AG09309 (cell line): ENCODE results near the gene ENPP3.

Source experiments
- DNase-seq: peaks from one replicate; pipeline ENCODE4 v3.0.0-alpha.2; 2010; ENCODE audit warnings: low read depth
- H3K4me3 ChIP-seq: 2 replicates; pipeline ENCODE4 v1.5.1; 2011; ENCODE audit warnings: mild to moderate bottlenecking, low read depth, low read length, moderate library complexity; ENCODE audit not compliant: control insufficient read depth
- TF ChIP-seq, protein P1 (sequence below): IDR thresholded peaks from 2 replicates; pipeline ENCODE4 v1.5.1; 2011; ENCODE audit warnings: mild to moderate bottlenecking, low read depth, low read length, inconsistent platforms; ENCODE audit not compliant: insufficient read depth, control insufficient read depth; ENCODE audit errors: missing control alignments

Gene ENPP3

DNA sequence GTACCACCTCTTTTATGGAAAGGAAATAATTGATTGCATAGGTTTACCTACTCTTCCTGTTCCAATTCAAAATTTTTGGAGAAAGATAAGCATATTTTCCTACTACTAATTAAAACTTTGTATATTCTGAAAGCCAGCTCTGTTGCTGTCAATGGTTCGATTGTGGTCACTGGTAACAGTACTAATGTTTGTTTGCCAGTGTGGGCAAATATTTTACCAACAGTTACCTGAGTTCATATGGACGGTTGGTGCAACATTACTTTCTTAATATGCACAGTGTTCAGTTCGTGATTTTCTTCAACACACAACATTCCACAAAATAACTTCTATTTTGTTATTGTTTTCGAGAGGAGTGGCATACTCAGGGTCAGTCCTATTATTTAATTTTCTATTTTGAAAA is 90.8 kb downstream of the ENPP3 start:
- no peak overlapping the region for H3K4me3 ChIP-seq
- TF ChIP-seq, protein P1, sequence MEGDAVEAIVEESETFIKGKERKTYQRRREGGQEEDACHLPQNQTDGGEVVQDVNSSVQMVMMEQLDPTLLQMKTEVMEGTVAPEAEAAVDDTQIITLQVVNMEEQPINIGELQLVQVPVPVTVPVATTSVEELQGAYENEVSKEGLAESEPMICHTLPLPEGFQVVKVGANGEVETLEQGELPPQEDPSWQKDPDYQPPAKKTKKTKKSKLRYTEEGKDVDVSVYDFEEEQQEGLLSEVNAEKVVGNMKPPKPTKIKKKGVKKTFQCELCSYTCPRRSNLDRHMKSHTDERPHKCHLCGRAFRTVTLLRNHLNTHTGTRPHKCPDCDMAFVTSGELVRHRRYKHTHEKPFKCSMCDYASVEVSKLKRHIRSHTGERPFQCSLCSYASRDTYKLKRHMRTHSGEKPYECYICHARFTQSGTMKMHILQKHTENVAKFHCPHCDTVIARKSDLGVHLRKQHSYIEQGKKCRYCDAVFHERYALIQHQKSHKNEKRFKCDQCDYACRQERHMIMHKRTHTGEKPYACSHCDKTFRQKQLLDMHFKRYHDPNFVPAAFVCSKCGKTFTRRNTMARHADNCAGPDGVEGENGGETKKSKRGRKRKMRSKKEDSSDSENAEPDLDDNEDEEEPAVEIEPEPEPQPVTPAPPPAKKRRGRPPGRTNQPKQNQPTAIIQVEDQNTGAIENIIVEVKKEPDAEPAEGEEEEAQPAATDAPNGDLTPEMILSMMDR, result no peak
- no peak for DNase-seq

DNA sequence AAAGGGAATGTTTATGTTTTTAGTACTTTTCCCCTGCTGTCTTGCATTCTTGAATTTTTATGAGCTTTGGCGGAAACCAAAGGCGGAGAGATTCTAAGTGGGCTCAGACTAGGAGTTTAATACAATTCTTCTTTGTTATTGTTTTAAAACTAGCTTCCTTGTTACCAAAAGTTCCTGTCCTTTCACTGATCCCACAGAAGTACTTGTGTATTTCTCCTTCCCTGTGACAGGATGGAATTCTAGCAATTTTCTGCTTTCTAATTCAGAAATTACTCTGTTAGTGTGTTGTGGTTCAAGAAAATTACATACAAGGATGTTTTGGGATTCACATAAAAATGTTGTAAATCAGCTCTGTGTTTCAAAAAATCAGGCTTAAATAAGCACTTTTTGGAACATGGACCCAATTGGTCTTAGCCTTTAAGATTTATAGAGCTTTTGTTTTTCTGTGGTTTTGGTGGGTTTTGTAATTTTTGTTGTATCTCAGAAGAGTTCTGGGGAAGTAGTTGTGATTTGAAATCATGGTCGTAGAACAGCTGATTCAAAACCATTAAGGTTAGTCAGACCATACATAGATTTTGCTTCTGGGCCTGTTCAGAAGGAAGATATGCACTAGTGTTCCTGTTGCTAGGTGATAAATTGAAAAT is 91.3 kb downstream of the ENPP3 start:
- peak; percentile 55 for DNase-seq
- H3K4me3 ChIP-seq, result no peak overlapping the region
- TF ChIP-seq, protein P1, result no peak

DNA sequence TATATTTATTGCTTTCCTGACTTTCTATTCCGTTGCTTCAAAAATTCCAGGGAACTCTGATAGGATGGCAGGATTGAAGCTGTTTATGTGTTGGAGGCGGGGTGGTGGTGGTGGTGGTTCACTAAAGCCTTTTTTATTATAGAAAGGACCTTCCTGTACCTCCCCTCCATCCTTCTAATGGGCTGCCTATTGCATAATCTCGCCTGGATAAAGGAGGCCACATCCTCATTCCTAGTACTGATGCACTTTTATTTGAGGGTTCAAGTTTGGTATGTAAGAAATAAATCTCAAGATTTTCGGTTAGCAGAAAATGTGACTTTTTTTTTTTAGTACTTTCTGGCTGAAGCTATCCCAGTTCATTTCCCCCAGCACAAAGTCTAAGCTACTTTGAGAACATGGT is 92.4 kb downstream of the ENPP3 start:
- no peak overlapping the region for H3K4me3 ChIP-seq
- DNase-seq, result peak; percentile 67
- TF ChIP-seq, protein P1, result no peak

GRCh38 chr6:131730264-131730663 is 93.2 kb downstream of the ENPP3 start:
- TF ChIP-seq, protein P1, result no peak
- H3K4me3 ChIP-seq, result no peak overlapping the region
- DNase-seq, result no peak

DNA sequence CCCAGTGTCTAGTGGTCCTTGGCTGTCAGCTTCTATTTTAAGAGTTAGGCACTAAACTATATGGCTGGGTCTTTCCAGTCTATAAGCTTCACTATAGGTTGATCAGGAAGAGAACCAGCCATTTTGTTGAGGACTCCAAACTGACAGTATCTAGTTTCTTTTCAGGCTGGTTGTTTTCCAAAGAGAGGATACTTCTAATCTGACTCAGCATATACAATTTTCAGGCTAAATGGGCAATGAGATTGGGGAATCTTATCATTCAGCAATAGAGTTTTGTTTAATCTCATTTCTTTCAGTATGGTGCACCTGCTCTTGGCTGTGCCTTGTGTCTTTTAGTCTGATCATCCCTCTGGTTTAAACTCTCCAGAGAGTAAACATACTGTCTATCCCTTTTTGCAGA is 94.1 kb downstream of the ENPP3 start:
- no peak for DNase-seq
- TF ChIP-seq, protein P1, result no peak

GRCh38 chr6:131733376-131734016 is 96.4 kb downstream of the ENPP3 start:
- H3K4me3 ChIP-seq, result peak overlapping the region; percentile 10
- peak; percentile 78 for DNase-seq
- TF ChIP-seq, protein P1, result no peak

More for the DNA sequence above, 94.1 kb downstream of the ENPP3 start:
- H3K4me3 ChIP-seq, result no peak overlapping the region

GRCh38 chr6:131736003-131736596 is 99.0 kb downstream of the ENPP3 start:
- H3K4me3 ChIP-seq, result no peak overlapping the region
- TF ChIP-seq, protein P1, result no peak
- no peak for DNase-seq
